HEK293T (cell line): ENCODE data around the gene CHAD.

Source experiments
- ARNT ChIP-seq: fragments of 450-650 bp; IDR thresholded peaks from 2 replicates; pipeline ENCODE4 v1.6.1; 2017; ENCODE audit warnings: mild to moderate bottlenecking
- BHLHE40 ChIP-seq: fragments of 450-650 bp; IDR thresholded peaks from 2 replicates; pipeline ENCODE4 v1.6.1; 2016; ENCODE audit warnings: mild to moderate bottlenecking, moderate library complexity, borderline replicate concordance
- CTBP1 ChIP-seq: fragments of 450-650 bp; IDR thresholded peaks from 2 replicates; pipeline ENCODE4 v1.6.1; 2016; ENCODE audit warnings: borderline replicate concordance
- HDGF ChIP-seq: fragments of 450-650 bp; IDR thresholded peaks from 2 replicates; pipeline ENCODE4 v1.6.1; 2017; ENCODE audit warnings: antibody characterized with exemption, borderline replicate concordance
- SP1 ChIP-seq: fragments of 450-650 bp; IDR thresholded peaks from 2 replicates; pipeline ENCODE4 v1.6.1; 2017

GRCh38 chr17:50424246-50424995 is 44.3 kb downstream of the CHAD start:
- TF ChIP-seq CTBP1: no peak
- TF ChIP-seq HDGF: no peak
- TF ChIP-seq ARNT: no peak
- no peak for TF ChIP-seq SP1
- no peak for TF ChIP-seq BHLHE40
